Activated naive CD8-positive, alpha-beta T cell treated with anti-CD3 and anti-CD28 coated beads for 36 hours (primary cell): ENCODE data around the gene DLL1. TPM values are rescaled to one million over a fixed set of nuclear protein-coding genes. Genes with fewer than 3 reads are reported as not detected.
"Not testable (repeated sequence)": the region's sequence is repeated elsewhere in the genome, so short reads cannot be mapped to it uniquely, and the experiment has no call there.

Experiments used
- DNase-seq: peaks from one replicate; pipeline ENCODE4 v3.0.0; 2021
- H3K27ac Mint-ChIP-seq: one replicate; pipeline ENCODE4 v1.8.0; 2022; ENCODE audit warnings: mild to moderate bottlenecking, moderate library complexity, mixed read lengths
- H3K27me3 Mint-ChIP-seq: one replicate; pipeline ENCODE4 v1.8.0; 2022; ENCODE audit warnings: mild to moderate bottlenecking, mixed read lengths
- H3K36me3 Mint-ChIP-seq: one replicate; pipeline ENCODE4 v1.8.0; 2021; ENCODE audit warnings: mild to moderate bottlenecking, mixed read lengths
- H3K4me1 Mint-ChIP-seq: one replicate; pipeline ENCODE4 v1.8.0; 2021; ENCODE audit warnings: mixed read lengths
- H3K4me3 Mint-ChIP-seq: one replicate; pipeline ENCODE4 v1.8.0; 2022; ENCODE audit warnings: mild to moderate bottlenecking, moderate library complexity, mixed read lengths
- H3K9me3 Mint-ChIP-seq: one replicate; pipeline ENCODE4 v1.8.0; 2022; ENCODE audit warnings: mixed read lengths
- total RNA-seq, 2 experiments: library from RNA; stranded (reverse); gene quantifications; one replicate each; pipeline ENCODE4 v1.2.3, GENCODE V29; 2021

The DLL1 gene
- total RNA-seq, 2 experiments from 2014 or later, result 4.0 to 4.3 TPM

- Mint-ChIP-seq H3K4me3 (no peak overlapping the region), H3K27ac (no peak overlapping the region), H3K27me3 (no peaks in the 10 kb centered on the region), H3K9me3 (no peaks in the 10 kb centered on the region), H3K4me1 (peaks cover 12% of the 10 kb centered on the region), H3K36me3 (peaks cover 1% of the 10 kb centered on the region)
- DNase-seq, result no peak
Measured at GRCh38 chr6:170268216-170269129, 22.4 kb downstream of the DLL1 start.

- peaks cover 3% of the 10 kb centered on the region for H3K27me3 Mint-ChIP-seq
- H3K27ac Mint-ChIP-seq, result no peak overlapping the region
- no peaks in the 10 kb centered on the region for H3K9me3 Mint-ChIP-seq
- H3K36me3 Mint-ChIP-seq, result no peaks in the 10 kb centered on the region
- DNase-seq, result no peak
- peaks cover 12% of the 10 kb centered on the region for H3K4me1 Mint-ChIP-seq
- no peak overlapping the region for H3K4me3 Mint-ChIP-seq
Measured at GRCh38 chr6:170267688-170268087, 23.2 kb downstream of the DLL1 start.

GRCh38 chr6:170266061-170266825, 24.6 kb downstream of the DLL1 start:
- no peak for DNase-seq
- H3K9me3 Mint-ChIP-seq, result no peaks in the 10 kb centered on the region
- no peak overlapping the region for H3K4me3 Mint-ChIP-seq
- no peak overlapping the region for H3K27ac Mint-ChIP-seq
- peaks cover 3% of the 10 kb centered on the region for H3K4me1 Mint-ChIP-seq
- no peaks in the 10 kb centered on the region for H3K36me3 Mint-ChIP-seq
- H3K27me3 Mint-ChIP-seq, result peaks cover 3% of the 10 kb centered on the region

- no peaks in the 10 kb centered on the region for H3K9me3 Mint-ChIP-seq
- no peak overlapping the region for H3K27ac Mint-ChIP-seq
- H3K27me3 Mint-ChIP-seq, result peaks cover 3% of the 10 kb centered on the region
- no peaks in the 10 kb centered on the region for H3K4me1 Mint-ChIP-seq
- no peak overlapping the region for H3K4me3 Mint-ChIP-seq
- no peak for DNase-seq
- no peaks in the 10 kb centered on the region for H3K36me3 Mint-ChIP-seq
Measured at GRCh38 chr6:170265655-170266054, 25.2 kb downstream of the DLL1 start.

- not testable (repeated sequence) for DNase-seq, H3K4me3 Mint-ChIP-seq, H3K9me3 Mint-ChIP-seq, H3K4me1 Mint-ChIP-seq, H3K27ac Mint-ChIP-seq, H3K36me3 Mint-ChIP-seq, H3K27me3 Mint-ChIP-seq
Measured at GRCh38 chr6:170264644-170265043, 26.2 kb downstream of the DLL1 start.

- no peak overlapping the region for H3K27ac Mint-ChIP-seq
- no peaks in the 10 kb centered on the region for H3K4me1 Mint-ChIP-seq
- H3K4me3 Mint-ChIP-seq, result no peak overlapping the region
- H3K27me3 Mint-ChIP-seq, result peaks cover 3% of the 10 kb centered on the region
- no peak for DNase-seq
- H3K9me3 Mint-ChIP-seq, result no peaks in the 10 kb centered on the region
- no peaks in the 10 kb centered on the region for H3K36me3 Mint-ChIP-seq
Measured at GRCh38 chr6:170264086-170264485, 26.8 kb downstream of the DLL1 start.

GRCh38 chr6:170263410-170263809, 27.5 kb downstream of the DLL1 start:
- Mint-ChIP-seq H3K36me3 (no peaks in the 10 kb centered on the region), H3K4me3 (no peak overlapping the region), H3K27ac (no peak overlapping the region)

GRCh38 chr6:170262489-170263088, 28.3 kb downstream of the DLL1 start:
- Mint-ChIP-seq H3K27ac (no peak overlapping the region), H3K27me3 (peaks cover 3% of the 10 kb centered on the region), H3K4me1 (no peaks in the 10 kb centered on the region), H3K4me3 (no peak overlapping the region), H3K36me3 (no peaks in the 10 kb centered on the region), H3K9me3 (no peaks in the 10 kb centered on the region)
- DNase-seq, result no peak

More at GRCh38 chr6:170263410-170263809, 27.5 kb downstream of the DLL1 start:
- Mint-ChIP-seq H3K4me1 (no peaks in the 10 kb centered on the region), H3K27me3 (peaks cover 3% of the 10 kb centered on the region), H3K9me3 (no peaks in the 10 kb centered on the region)
- no peak for DNase-seq

- no peak overlapping the region for H3K4me3 Mint-ChIP-seq
- H3K4me1 Mint-ChIP-seq, result no peaks in the 10 kb centered on the region
- H3K36me3 Mint-ChIP-seq, result no peaks in the 10 kb centered on the region
- H3K9me3 Mint-ChIP-seq, result no peaks in the 10 kb centered on the region
- DNase-seq, result no peak
- no peak overlapping the region for H3K27ac Mint-ChIP-seq
- peaks cover 3% of the 10 kb centered on the region for H3K27me3 Mint-ChIP-seq
Measured at GRCh38 chr6:170261643-170262488, 29.0 kb downstream of the DLL1 start.

GRCh38 chr6:170260686-170261085, 30.2 kb downstream of the DLL1 start:
- Mint-ChIP-seq H3K4me1 (no peaks in the 10 kb centered on the region), H3K27me3 (peaks cover 3% of the 10 kb centered on the region), H3K4me3 (no peak overlapping the region), H3K36me3 (no peaks in the 10 kb centered on the region), H3K27ac (no peak overlapping the region), H3K9me3 (no peaks in the 10 kb centered on the region)
- no peak for DNase-seq

- Mint-ChIP-seq H3K27ac (no peak overlapping the region), H3K9me3 (no peaks in the 10 kb centered on the region), H3K27me3 (peaks cover 3% of the 10 kb centered on the region), H3K36me3 (no peaks in the 10 kb centered on the region), H3K4me3 (no peak overlapping the region), H3K4me1 (no peaks in the 10 kb centered on the region)
- no peak for DNase-seq
Measured at GRCh38 chr6:170259278-170259677, 31.6 kb downstream of the DLL1 start.

GRCh38 chr6:170258407-170258806, 32.5 kb downstream of the DLL1 start:
- H3K9me3 Mint-ChIP-seq, result no peaks in the 10 kb centered on the region
- H3K4me3 Mint-ChIP-seq, result no peak overlapping the region
- no peaks in the 10 kb centered on the region for H3K36me3 Mint-ChIP-seq
- DNase-seq, result no peak
- no peaks in the 10 kb centered on the region for H3K4me1 Mint-ChIP-seq
- peaks cover 3% of the 10 kb centered on the region for H3K27me3 Mint-ChIP-seq
- no peak overlapping the region for H3K27ac Mint-ChIP-seq

GRCh38 chr6:170257376-170257775, 33.5 kb downstream of the DLL1 start:
- no peaks in the 10 kb centered on the region for H3K4me1 Mint-ChIP-seq
- H3K9me3 Mint-ChIP-seq, result no peaks in the 10 kb centered on the region
- H3K27me3 Mint-ChIP-seq, result no peaks in the 10 kb centered on the region
- H3K27ac Mint-ChIP-seq, result no peak overlapping the region
- H3K4me3 Mint-ChIP-seq, result no peak overlapping the region
- H3K36me3 Mint-ChIP-seq, result no peaks in the 10 kb centered on the region
- DNase-seq, result no peak

GRCh38 chr6:170256641-170257040, 34.2 kb downstream of the DLL1 start:
- no peaks in the 10 kb centered on the region for H3K27me3 Mint-ChIP-seq
- H3K4me3 Mint-ChIP-seq, result no peak overlapping the region
- H3K9me3 Mint-ChIP-seq, result no peaks in the 10 kb centered on the region
- H3K4me1 Mint-ChIP-seq, result no peaks in the 10 kb centered on the region
- no peaks in the 10 kb centered on the region for H3K36me3 Mint-ChIP-seq
- DNase-seq, result no peak
- no peak overlapping the region for H3K27ac Mint-ChIP-seq
